PC-3 (cell line): ENCODE results near the gene FLG2. TPM values are rescaled to one million over a fixed set of nuclear protein-coding genes. Genes with fewer than 3 reads are reported as not detected.

Experiments
- ATAC-seq: fragments of 200-7000 bp; cut with Tn5 transposase; 2 replicates; pipeline ENCODE4 v1.9.1; 2020; ENCODE audit warnings: mild to moderate bottlenecking, moderate library complexity
- BruUV-seq: library from RNA; stranded (reverse); fragments of 400-500 nt; replicated peaks from 2 replicates; lab custom pipeline; 2021; lab: Mats Ljungman, UMichigan
- CTCF ChIA-PET: fragments of 300-600 bp; sonication (Branson Sonifier 250); formaldehyde crosslinking; loops from one replicate; lab custom pipeline; 2022; ENCODE audit warnings: antibody characterized with exemption; lab: Charles Lee
- POLR2A ChIA-PET: fragments of 300-600 bp; sonication (Branson Sonifier 250); formaldehyde crosslinking; loops from one replicate; lab custom pipeline; 2022; ENCODE audit warnings: antibody characterized with exemption; ENCODE audit not compliant: unreplicated experiment; lab: Charles Lee
- DNase-seq: peaks from one replicate; pipeline ENCODE4 v3.0.0-alpha.2; 2015
- H2AFZ ChIP-seq: fragments of 300-600 bp; sonication (generic); 2 replicates; pipeline ENCODE4 v1.6.0; 2016; ENCODE audit warnings: antibody characterized with exemption, low read length
- H3F3A ChIP-seq: fragments of 300-600 bp; sonication (generic); one replicate; pipeline ENCODE4 v1.6.0; 2017; ENCODE audit warnings: antibody characterized with exemption, low read length, control low read depth, mild to moderate bottlenecking; ENCODE audit not compliant: unreplicated experiment
- H3K27ac ChIP-seq: fragments of 300-600 bp; sonication (generic); 2 replicates; pipeline ENCODE4 v1.5.1; 2016; ENCODE audit warnings: mild to moderate bottlenecking, low read length
- H3K27me3 ChIP-seq: fragments of 300-600 bp; sonication (generic); 2 replicates; pipeline ENCODE4 v1.6.1; 2016; ENCODE audit warnings: low read length, mixed read lengths
- H3K36me3 ChIP-seq: fragments of 300-600 bp; sonication (generic); 2 replicates; pipeline ENCODE4 v1.6.1; 2016; ENCODE audit warnings: low read depth, mixed run types, low read length, mixed read lengths
- H3K4me1 ChIP-seq: fragments of 300-600 bp; sonication (generic); 2 replicates; pipeline ENCODE4 v1.5.1; 2016; ENCODE audit warnings: low read length; ENCODE audit not compliant: insufficient read depth
- H3K4me2 ChIP-seq: fragments of 300-600 bp; sonication (generic); 2 replicates; pipeline ENCODE4 v1.6.0; 2016; ENCODE audit warnings: low read length
- H3K4me3 ChIP-seq: fragments of 300-600 bp; sonication (generic); 2 replicates; pipeline ENCODE4 v1.5.1; 2016; ENCODE audit warnings: mild to moderate bottlenecking, low read length, mixed read lengths
- H3K79me2 ChIP-seq: fragments of 300-600 bp; sonication (generic); 2 replicates; pipeline ENCODE4 v1.6.1; 2017; ENCODE audit warnings: low read length, mixed read lengths
- H3K9ac ChIP-seq: fragments of 300-600 bp; sonication (generic); 2 replicates; pipeline ENCODE4 v1.6.0; 2016; ENCODE audit warnings: mild to moderate bottlenecking, low read length
- H3K9me2 ChIP-seq: fragments of 300-600 bp; sonication (generic); replicated peaks from 2 replicates; pipeline ENCODE4 v1.6.1; 2016; ENCODE audit warnings: mixed run types, low read length, mixed read lengths
- H3K9me3 ChIP-seq: fragments of 300-600 bp; sonication (generic); 2 replicates; pipeline ENCODE4 v1.6.1; 2016; ENCODE audit warnings: low read length, mixed read lengths
- H4K20me1 ChIP-seq: fragments of 300-600 bp; sonication (generic); 2 replicates; pipeline ENCODE4 v1.6.1; 2016; ENCODE audit warnings: low read length, mixed read lengths
- EZH2 ChIP-seq: fragments of 300-600 bp; sonication (generic); IDR thresholded peaks from one replicate; pipeline ENCODE4 v1.6.1; 2017; ENCODE audit warnings: antibody characterized with exemption, mild to moderate bottlenecking, low read length; ENCODE audit not compliant: unreplicated experiment
- EZH2phosphoT487 ChIP-seq: fragments of 300-600 bp; sonication (generic); IDR thresholded peaks from 2 replicates; pipeline ENCODE4 v1.6.1; 2018; ENCODE audit warnings: mild to moderate bottlenecking, antibody characterized with exemption, low read length, borderline replicate concordance
- intact Hi-C: fragments of 100-400 bp; cut with micrococcal nuclease; formaldehyde crosslinking; loops from 2 replicates; pipeline ENCODE4 v1.9.0; 2023
- total RNA-seq: library from RNA; depleted of rRNA; stranded (reverse); fragments of >200 nt; gene quantifications from 2 replicates; pipeline ENCODE4 v1.2.3, GENCODE V29; 2014
- TF ChIP-seq, protein P1 (sequence below): fragments of 300-600 bp; sonication (generic); conservative IDR thresholded peaks from 2 replicates; pipeline ENCODE4 v1.5.1; 2017; ENCODE audit warnings: antibody characterized with exemption, low read depth, mild to moderate bottlenecking, low read length

Gene FLG2
- total RNA-seq, 1 experiment from 2014 or later: not detected

DNA sequence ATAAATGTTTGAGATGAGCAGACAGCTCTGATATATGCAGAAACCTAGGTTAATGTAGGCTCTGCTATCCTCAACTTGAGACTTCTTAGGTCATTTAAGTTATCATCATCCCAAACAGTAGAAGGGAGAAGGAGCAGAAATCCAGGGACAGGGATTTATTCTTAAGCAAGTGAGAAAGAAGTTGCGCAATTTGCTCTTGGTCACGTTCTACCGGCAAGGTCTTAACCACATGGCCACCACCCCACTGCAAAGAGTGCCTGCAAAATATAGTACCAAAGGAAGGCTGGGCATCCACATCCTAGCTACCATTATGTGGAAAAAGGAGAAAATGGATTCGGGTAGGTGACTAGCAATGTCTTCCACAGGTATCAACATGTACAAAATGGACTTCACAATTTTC lies 29.1 kb upstream of the FLG2 start:
- CTCF ChIA-PET: no interaction called here
- H3F3A ChIP-seq: no peaks in the 10 kb centered on the region
- H3K9ac ChIP-seq: no peak overlapping the region
- intact Hi-C loops: no loop called here
- H4K20me1 ChIP-seq: no peaks in the 10 kb centered on the region
- no peak overlapping the region for H3K4me2 ChIP-seq
- no TSS peak for BruUV-seq
- TF ChIP-seq, protein P1, sequence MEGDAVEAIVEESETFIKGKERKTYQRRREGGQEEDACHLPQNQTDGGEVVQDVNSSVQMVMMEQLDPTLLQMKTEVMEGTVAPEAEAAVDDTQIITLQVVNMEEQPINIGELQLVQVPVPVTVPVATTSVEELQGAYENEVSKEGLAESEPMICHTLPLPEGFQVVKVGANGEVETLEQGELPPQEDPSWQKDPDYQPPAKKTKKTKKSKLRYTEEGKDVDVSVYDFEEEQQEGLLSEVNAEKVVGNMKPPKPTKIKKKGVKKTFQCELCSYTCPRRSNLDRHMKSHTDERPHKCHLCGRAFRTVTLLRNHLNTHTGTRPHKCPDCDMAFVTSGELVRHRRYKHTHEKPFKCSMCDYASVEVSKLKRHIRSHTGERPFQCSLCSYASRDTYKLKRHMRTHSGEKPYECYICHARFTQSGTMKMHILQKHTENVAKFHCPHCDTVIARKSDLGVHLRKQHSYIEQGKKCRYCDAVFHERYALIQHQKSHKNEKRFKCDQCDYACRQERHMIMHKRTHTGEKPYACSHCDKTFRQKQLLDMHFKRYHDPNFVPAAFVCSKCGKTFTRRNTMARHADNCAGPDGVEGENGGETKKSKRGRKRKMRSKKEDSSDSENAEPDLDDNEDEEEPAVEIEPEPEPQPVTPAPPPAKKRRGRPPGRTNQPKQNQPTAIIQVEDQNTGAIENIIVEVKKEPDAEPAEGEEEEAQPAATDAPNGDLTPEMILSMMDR: no peak
- TF ChIP-seq EZH2phosphoT487 (no peak), EZH2 (no peak)
- H3K27me3 ChIP-seq: peaks cover 38% of the 10 kb centered on the region
- no peak overlapping the region for H2AFZ ChIP-seq
- no peaks in the 10 kb centered on the region for H3K79me2 ChIP-seq
- no peak for ATAC-seq
- H3K36me3 ChIP-seq: no peaks in the 10 kb centered on the region
- H3K4me1 ChIP-seq: no peaks in the 10 kb centered on the region
- no peaks in the 10 kb centered on the region for H3K9me3 ChIP-seq
- H3K27ac ChIP-seq: no peak overlapping the region
- no peaks in the 10 kb centered on the region for H3K9me2 ChIP-seq
- no peak overlapping the region for H3K4me3 ChIP-seq
- DNase-seq: no peak
- POLR2A ChIA-PET: no interaction called here

DNA sequence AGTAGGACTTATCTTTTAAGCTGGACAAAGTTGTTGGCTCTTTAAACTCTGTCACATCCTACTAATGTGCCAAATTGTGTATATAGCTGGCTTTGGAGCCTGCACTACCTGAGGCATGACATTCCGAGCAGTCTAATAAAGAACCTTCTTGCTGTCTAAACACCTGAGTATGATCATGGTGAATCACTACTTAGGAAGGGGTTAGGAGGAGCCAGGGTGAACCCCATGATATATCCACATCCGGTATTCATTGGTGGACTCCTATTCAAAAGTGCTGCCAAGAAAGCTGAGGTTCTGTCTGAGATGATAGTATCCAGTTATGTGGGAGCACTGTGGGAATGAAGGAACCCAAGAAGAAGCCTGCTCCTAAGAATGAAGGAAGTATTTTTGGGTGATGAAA lies 27.1 kb upstream of the FLG2 start:
- ATAC-seq (no peak), DNase-seq (no peak)
- Histone ChIP-seq H3K9me3 (no peaks in the 10 kb centered on the region), H3K4me1 (no peaks in the 10 kb centered on the region), H3K36me3 (no peaks in the 10 kb centered on the region), H3K27ac (no peak overlapping the region), H3K9me2 (no peaks in the 10 kb centered on the region), H3K79me2 (no peaks in the 10 kb centered on the region), H3K9ac (no peak overlapping the region), H4K20me1 (no peaks in the 10 kb centered on the region), H3K27me3 (peaks cover 51% of the 10 kb centered on the region), H3K4me2 (no peak overlapping the region), H3F3A (no peaks in the 10 kb centered on the region), H3K4me3 (no peak overlapping the region), H2AFZ (no peak overlapping the region)
- TF ChIP-seq EZH2 (no peak), EZH2phosphoT487 (no peak)
- TF ChIP-seq, protein P1: no peak
- no TSS peak for BruUV-seq
- POLR2A ChIA-PET: no interaction called here
- CTCF ChIA-PET: no interaction called here
- intact Hi-C loops: no loop called here

DNA sequence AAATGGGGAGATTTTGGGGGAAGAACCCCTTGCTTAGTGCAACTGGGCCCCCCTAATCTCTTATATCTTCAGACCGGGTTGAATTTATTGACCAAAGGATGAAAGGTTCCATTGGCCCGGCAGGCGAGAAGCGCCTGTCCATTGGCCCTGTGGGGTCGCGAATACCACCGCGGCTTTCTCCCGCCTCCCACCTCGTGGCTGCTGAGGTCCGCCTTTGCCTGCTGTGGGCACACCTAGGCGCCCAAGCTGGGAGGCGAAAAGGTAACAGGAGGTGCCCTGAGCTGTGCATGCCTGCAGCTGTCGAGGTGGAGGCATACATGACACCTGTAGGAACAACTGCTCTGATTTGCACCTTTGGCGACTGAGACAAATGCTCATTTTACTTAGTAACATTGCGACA lies 21.1 kb upstream of the FLG2 start:
- no peak overlapping the region for H3K4me3 ChIP-seq
- POLR2A ChIA-PET: no interaction called here
- TF ChIP-seq, protein P1: no peak
- TF ChIP-seq EZH2 (no peak), EZH2phosphoT487 (no peak)
- ATAC-seq (no peak), DNase-seq (no peak)
- no TSS peak for BruUV-seq
- H3K4me2 ChIP-seq: no peak overlapping the region
- H3F3A ChIP-seq: no peaks in the 10 kb centered on the region
- H3K4me1 ChIP-seq: no peaks in the 10 kb centered on the region
- intact Hi-C loops: no loop called here
- no peaks in the 10 kb centered on the region for H4K20me1 ChIP-seq
- CTCF ChIA-PET: no interaction called here
- H3K9me3 ChIP-seq: no peaks in the 10 kb centered on the region
- H3K27me3 ChIP-seq: peaks cover 67% of the 10 kb centered on the region
- no peak overlapping the region for H3K27ac ChIP-seq
- no peak overlapping the region for H2AFZ ChIP-seq
- no peaks in the 10 kb centered on the region for H3K36me3 ChIP-seq
- no peak overlapping the region for H3K9ac ChIP-seq
- H3K79me2 ChIP-seq: no peaks in the 10 kb centered on the region
- H3K9me2 ChIP-seq: no peaks in the 10 kb centered on the region
